ENCODE data around the gene KIF5C. TPM values are rescaled to one million over a fixed set of nuclear protein-coding genes. Genes with fewer than 3 reads are reported as not detected.

Gene KIF5C
- total and polyA plus RNA-seq, 2 experiments from 2014 or later = 45.0 to 49.1 TPM

DNA sequence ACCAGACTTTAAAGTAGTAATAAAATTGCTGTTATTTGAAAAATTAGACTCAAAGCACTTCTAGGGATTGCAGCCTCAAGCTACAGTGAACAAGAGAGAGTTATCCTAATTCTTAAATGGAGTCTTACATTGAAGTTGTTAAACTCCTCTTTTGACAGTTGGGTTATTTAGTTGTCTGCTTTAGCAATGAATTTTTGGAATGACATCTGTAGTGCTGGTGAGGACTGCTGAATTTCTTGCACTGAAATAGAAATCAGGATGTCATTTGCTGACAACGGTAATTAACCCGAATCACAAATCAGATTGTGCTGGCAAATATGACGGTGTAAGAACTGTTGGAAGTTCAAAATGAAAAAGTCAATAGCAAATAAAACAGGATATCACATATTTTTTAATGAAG, 85.5 kb downstream of the KIF5C start:
- TF ChIP-seq CREB1 (CRISPR knock-in tag; IDR thresholded peaks at IDR 0.05; ENCODE audit: low read depth) (no peak), EZH2 (IDR thresholded peaks at IDR 0.05; ENCODE audit: low read depth, unreplicated experiment) (no peak), JUNB (IDR thresholded peaks at IDR 0.05; ENCODE audit: unreplicated experiment) (no peak), ZNF114 (CRISPR knock-in tag; IDR thresholded peaks at IDR 0.05) (no peak), NANOG (IDR thresholded peaks at IDR 0.05; ENCODE audit: borderline replicate concordance) (no peak), EZH2phosphoT487 (IDR thresholded peaks at IDR 0.05; ENCODE audit: unreplicated experiment) (no peak), ZNF331 (CRISPR knock-in tag; IDR thresholded peaks at IDR 0.05; ENCODE audit: low read depth) (no peak), POLR2AphosphoS5 (IDR thresholded peaks at IDR 0.05; ENCODE audit: low read depth) (no peak), STAT1 (IDR thresholded peaks at IDR 0.05; ENCODE audit: unreplicated experiment) (no peak)
- TF ChIP-seq, protein P1, sequence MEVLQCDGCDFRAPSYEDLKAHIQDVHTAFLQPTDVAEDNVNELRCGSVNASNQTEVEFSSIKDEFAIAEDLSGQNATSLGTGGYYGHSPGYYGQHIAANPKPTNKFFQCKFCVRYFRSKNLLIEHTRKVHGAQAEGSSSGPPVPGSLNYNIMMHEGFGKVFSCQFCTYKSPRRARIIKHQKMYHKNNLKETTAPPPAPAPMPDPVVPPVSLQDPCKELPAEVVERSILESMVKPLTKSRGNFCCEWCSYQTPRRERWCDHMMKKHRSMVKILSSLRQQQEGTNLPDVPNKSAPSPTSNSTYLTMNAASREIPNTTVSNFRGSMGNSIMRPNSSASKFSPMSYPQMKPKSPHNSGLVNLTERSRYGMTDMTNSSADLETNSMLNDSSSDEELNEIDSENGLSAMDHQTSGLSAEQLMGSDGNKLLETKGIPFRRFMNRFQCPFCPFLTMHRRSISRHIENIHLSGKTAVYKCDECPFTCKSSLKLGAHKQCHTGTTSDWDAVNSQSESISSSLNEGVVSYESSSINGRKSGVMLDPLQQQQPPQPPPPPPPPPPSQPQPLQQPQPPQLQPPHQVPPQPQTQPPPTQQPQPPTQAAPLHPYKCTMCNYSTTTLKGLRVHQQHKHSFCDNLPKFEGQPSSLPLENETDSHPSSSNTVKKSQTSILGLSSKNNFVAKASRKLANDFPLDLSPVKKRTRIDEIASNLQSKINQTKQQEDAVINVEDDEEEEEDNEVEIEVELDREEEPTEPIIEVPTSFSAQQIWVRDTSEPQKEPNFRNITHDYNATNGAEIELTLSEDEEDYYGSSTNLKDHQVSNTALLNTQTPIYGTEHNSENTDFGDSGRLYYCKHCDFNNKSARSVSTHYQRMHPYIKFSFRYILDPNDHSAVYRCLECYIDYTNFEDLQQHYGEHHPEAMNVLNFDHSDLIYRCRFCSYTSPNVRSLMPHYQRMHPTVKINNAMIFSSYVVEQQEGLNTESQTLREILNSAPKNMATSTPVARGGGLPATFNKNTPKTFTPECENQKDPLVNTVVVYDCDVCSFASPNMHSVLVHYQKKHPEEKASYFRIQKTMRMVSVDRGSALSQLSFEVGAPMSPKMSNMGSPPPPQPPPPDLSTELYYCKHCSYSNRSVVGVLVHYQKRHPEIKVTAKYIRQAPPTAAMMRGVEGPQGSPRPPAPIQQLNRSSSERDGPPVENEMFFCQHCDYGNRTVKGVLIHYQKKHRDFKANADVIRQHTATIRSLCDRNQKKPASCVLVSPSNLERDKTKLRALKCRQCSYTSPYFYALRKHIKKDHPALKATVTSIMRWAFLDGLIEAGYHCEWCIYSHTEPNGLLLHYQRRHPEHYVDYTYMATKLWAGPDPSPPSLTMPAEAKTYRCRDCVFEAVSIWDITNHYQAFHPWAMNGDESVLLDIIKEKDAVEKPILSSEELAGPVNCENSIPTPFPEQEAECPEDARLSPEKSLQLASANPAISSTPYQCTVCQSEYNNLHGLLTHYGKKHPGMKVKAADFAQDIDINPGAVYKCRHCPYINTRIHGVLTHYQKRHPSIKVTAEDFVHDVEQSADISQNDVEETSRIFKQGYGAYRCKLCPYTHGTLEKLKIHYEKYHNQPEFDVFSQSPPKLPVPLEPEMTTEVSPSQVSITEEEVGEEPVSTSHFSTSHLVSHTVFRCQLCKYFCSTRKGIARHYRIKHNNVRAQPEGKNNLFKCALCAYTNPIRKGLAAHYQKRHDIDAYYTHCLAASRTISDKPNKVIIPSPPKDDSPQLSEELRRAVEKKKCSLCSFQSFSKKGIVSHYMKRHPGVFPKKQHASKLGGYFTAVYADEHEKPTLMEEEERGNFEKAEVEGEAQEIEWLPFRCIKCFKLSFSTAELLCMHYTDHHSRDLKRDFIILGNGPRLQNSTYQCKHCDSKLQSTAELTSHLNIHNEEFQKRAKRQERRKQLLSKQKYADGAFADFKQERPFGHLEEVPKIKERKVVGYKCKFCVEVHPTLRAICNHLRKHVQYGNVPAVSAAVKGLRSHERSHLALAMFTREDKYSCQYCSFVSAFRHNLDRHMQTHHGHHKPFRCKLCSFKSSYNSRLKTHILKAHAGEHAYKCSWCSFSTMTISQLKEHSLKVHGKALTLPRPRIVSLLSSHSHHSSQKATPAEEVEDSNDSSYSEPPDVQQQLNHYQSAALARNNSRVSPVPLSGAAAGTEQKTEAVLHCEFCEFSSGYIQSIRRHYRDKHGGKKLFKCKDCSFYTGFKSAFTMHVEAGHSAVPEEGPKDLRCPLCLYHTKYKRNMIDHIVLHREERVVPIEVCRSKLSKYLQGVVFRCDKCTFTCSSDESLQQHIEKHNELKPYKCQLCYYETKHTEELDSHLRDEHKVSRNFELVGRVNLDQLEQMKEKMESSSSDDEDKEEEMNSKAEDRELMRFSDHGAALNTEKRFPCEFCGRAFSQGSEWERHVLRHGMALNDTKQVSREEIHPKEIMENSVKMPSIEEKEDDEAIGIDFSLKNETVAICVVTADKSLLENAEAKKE (CRISPR knock-in tag; IDR thresholded peaks at IDR 0.05) = no peak
- TF ChIP-seq, protein P2, sequence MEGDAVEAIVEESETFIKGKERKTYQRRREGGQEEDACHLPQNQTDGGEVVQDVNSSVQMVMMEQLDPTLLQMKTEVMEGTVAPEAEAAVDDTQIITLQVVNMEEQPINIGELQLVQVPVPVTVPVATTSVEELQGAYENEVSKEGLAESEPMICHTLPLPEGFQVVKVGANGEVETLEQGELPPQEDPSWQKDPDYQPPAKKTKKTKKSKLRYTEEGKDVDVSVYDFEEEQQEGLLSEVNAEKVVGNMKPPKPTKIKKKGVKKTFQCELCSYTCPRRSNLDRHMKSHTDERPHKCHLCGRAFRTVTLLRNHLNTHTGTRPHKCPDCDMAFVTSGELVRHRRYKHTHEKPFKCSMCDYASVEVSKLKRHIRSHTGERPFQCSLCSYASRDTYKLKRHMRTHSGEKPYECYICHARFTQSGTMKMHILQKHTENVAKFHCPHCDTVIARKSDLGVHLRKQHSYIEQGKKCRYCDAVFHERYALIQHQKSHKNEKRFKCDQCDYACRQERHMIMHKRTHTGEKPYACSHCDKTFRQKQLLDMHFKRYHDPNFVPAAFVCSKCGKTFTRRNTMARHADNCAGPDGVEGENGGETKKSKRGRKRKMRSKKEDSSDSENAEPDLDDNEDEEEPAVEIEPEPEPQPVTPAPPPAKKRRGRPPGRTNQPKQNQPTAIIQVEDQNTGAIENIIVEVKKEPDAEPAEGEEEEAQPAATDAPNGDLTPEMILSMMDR (conservative IDR thresholded peaks at IDR 0.05; ENCODE audit: low read depth in 2 of 2) = no peak
- TF ChIP-seq, protein P3, sequence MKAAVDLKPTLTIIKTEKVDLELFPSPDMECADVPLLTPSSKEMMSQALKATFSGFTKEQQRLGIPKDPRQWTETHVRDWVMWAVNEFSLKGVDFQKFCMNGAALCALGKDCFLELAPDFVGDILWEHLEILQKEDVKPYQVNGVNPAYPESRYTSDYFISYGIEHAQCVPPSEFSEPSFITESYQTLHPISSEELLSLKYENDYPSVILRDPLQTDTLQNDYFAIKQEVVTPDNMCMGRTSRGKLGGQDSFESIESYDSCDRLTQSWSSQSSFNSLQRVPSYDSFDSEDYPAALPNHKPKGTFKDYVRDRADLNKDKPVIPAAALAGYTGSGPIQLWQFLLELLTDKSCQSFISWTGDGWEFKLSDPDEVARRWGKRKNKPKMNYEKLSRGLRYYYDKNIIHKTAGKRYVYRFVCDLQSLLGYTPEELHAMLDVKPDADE (IDR thresholded peaks at IDR 0.05) = no peak
- TF ChIP-seq, protein P4, sequence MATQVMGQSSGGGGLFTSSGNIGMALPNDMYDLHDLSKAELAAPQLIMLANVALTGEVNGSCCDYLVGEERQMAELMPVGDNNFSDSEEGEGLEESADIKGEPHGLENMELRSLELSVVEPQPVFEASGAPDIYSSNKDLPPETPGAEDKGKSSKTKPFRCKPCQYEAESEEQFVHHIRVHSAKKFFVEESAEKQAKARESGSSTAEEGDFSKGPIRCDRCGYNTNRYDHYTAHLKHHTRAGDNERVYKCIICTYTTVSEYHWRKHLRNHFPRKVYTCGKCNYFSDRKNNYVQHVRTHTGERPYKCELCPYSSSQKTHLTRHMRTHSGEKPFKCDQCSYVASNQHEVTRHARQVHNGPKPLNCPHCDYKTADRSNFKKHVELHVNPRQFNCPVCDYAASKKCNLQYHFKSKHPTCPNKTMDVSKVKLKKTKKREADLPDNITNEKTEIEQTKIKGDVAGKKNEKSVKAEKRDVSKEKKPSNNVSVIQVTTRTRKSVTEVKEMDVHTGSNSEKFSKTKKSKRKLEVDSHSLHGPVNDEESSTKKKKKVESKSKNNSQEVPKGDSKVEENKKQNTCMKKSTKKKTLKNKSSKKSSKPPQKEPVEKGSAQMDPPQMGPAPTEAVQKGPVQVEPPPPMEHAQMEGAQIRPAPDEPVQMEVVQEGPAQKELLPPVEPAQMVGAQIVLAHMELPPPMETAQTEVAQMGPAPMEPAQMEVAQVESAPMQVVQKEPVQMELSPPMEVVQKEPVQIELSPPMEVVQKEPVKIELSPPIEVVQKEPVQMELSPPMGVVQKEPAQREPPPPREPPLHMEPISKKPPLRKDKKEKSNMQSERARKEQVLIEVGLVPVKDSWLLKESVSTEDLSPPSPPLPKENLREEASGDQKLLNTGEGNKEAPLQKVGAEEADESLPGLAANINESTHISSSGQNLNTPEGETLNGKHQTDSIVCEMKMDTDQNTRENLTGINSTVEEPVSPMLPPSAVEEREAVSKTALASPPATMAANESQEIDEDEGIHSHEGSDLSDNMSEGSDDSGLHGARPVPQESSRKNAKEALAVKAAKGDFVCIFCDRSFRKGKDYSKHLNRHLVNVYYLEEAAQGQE (IDR thresholded peaks at IDR 0.05; ENCODE audit: unreplicated experiment) = no peak
- Histone ChIP-seq H3K4me3 (no peak overlapping the region), H3K9me2 (ENCODE audit: insufficient read depth) (no peaks in the 10 kb centered on the region), H2AFZ (no peak overlapping the region), H3F3A (replicated peaks; ENCODE audit: low read depth) (no peaks in the 10 kb centered on the region), H3K79me2 (replicated peaks; ENCODE audit: insufficient read depth) (no peaks in the 10 kb centered on the region; the same call in 1 of the 2 replicates), H3K4me2 (no peak overlapping the region), H3K4me1 (ENCODE audit: insufficient read depth) (no peaks in the 10 kb centered on the region), H4K20me1 (replicated peaks; ENCODE audit: insufficient read depth) (no peaks in the 10 kb centered on the region), H3K27ac (ENCODE audit: low read depth) (no peak overlapping the region), H3K27me3 (ENCODE audit: insufficient read depth) (no peaks in the 10 kb centered on the region), H3K36me3 (ENCODE audit: insufficient read depth) (no peaks in the 10 kb centered on the region)
- DNase-seq (ENCODE audit: low spot score) (no peak), ATAC-seq (no peak)
- H3K4me1 Mint-ChIP-seq = peaks cover 4% of the 10 kb centered on the region; the same call in 1 of the 3 replicates
- H3K4me3 Mint-ChIP-seq = no peak overlapping the region
- H3K36me3 Mint-ChIP-seq (ENCODE audit: low read depth) = peaks cover 20% of the 10 kb centered on the region
- H3K9me3 Mint-ChIP-seq = no peaks in the 10 kb centered on the region; the same call in 2 of the 3 replicates
- no peak overlapping the region for H3K27ac Mint-ChIP-seq
- no peaks in the 10 kb centered on the region for H3K27me3 Mint-ChIP-seq (ENCODE audit: insufficient read depth, low read depth, poor library complexity)

All from GM23338 (cell line).